GM19455 (cell line): ENCODE measurements around the gene ACSS1.
"Not testable (repeated sequence)": the region's sequence is repeated elsewhere in the genome, so short reads cannot be mapped to it uniquely, and the experiment has no call there.

Experiments used
- ATAC-seq: cut with Tn5 transposase; IDR thresholded peaks from one replicate; pipeline ENCODE4 v1.9.1; 2021; ENCODE audit not compliant: unreplicated experiment

Gene ACSS1

GRCh38 chr20:25014816-25015215, 43.1 kb downstream of the ACSS1 start:
- no peak for ATAC-seq

- ATAC-seq = no peak
Observed at GRCh38 chr20:25013478-25014380, 44.2 kb downstream of the ACSS1 start.

- ATAC-seq = no peak
Observed at GRCh38 chr20:25012616-25013189, 45.2 kb downstream of the ACSS1 start.

- no peak for ATAC-seq
Observed at GRCh38 chr20:25011831-25012241, 46.1 kb downstream of the ACSS1 start.

- ATAC-seq = no peak
Observed at GRCh38 chr20:25011261-25011660, 46.7 kb downstream of the ACSS1 start.

- no peak for ATAC-seq
Observed at GRCh38 chr20:25009218-25010145, 48.5 kb downstream of the ACSS1 start.

GRCh38 chr20:25008388-25009217, 49.3 kb downstream of the ACSS1 start:
- no peak for ATAC-seq

GRCh38 chr20:25007491-25008305, 50.2 kb downstream of the ACSS1 start:
- ATAC-seq = no peak

- ATAC-seq = no peak
Observed at GRCh38 chr20:25006431-25007167, 51.3 kb downstream of the ACSS1 start.

- ATAC-seq = no peak
Observed at GRCh38 chr20:25005661-25006060, 52.3 kb downstream of the ACSS1 start.

GRCh38 chr20:25005220-25005619, 52.7 kb downstream of the ACSS1 start:
- no peak for ATAC-seq

GRCh38 chr20:25003002-25003401, 54.9 kb downstream of the ACSS1 start:
- ATAC-seq = no peak

GRCh38 chr20:25001323-25001722, 56.6 kb downstream of the ACSS1 start:
- ATAC-seq = not testable (repeated sequence)

- no peak for ATAC-seq
Observed at GRCh38 chr20:25000268-25000801, 57.6 kb downstream of the ACSS1 start.

- no peak for ATAC-seq
Observed at GRCh38 chr20:24999568-24999967, 58.4 kb downstream of the ACSS1 start.

- no peak for ATAC-seq
Observed at GRCh38 chr20:24998631-24999445, 59.1 kb downstream of the ACSS1 start.

- no peak for ATAC-seq
Observed at GRCh38 chr20:24998121-24998520, 59.8 kb downstream of the ACSS1 start.
